HG03103 (cell line): ENCODE data around the gene PROKR2.

Experiments used
- ATAC-seq: cut with Tn5 transposase; IDR thresholded peaks from one replicate; pipeline ENCODE4 v1.9.1; 2021; ENCODE audit warnings: low read depth; ENCODE audit not compliant: unreplicated experiment

PROKR2 gene

GRCh38 chr20:5290596-5290995 is 26.2 kb downstream of the PROKR2 start:
- ATAC-seq: no peak

GRCh38 chr20:5282561-5282960 is 34.2 kb downstream of the PROKR2 start:
- no peak for ATAC-seq

- no peak for ATAC-seq
These were observed 37.1 kb downstream of the PROKR2 start for GRCh38 chr20:5279661-5280060.

- no peak for ATAC-seq
These were observed 44.5 kb downstream of the PROKR2 start for GRCh38 chr20:5272268-5272667.

- no peak for ATAC-seq
These were observed 46.2 kb downstream of the PROKR2 start for GRCh38 chr20:5270603-5271002.

GRCh38 chr20:5268449-5268848 is 48.3 kb downstream of the PROKR2 start:
- ATAC-seq: no peak

- no peak for ATAC-seq
These were observed 49.7 kb downstream of the PROKR2 start for GRCh38 chr20:5267092-5267491.
